Measurements from ENCODE around the gene NYNRIN.

Gene NYNRIN

DNA sequence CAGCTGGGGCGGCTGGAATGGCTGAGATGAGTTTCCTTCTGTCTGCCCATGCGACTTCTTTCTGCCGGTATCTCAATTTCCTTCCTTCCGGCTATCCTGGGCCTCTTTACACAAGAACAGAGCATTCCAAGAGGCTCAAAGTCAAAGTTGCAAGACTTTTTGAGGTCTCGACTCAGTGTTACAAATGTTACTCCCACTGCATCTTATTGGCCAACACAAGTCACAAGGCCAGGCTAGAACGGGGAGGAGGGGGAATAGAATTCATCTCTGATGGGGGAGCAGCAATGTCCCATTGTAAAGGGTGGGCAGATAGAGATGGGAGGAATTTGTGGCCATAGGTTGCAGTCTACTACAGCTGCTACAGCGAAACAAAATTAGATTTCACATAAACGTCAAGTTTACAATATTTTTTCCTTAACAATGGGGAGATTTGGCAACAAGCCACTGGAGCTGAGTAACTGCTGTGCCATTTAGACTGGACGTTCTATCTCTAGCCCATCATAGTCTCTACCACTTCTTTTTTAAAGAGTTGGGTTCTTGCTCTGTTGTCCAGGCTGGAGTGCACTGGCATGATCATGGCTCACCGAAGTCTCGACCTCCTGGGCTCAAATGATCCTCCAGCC lies 9.5 kb upstream of the NYNRIN start:
- Histone ChIP-seq H3K4me1 (ENCODE audit: control insufficient read depth in 5 of 5, insufficient read depth in 5 of 5, low read length in 5 of 5) (peaks cover 0 to 8% (median 0%) of the 10 kb centered on the region in 5 donors), H3K36me3 (ENCODE audit: control insufficient read depth in 5 of 5, insufficient read depth in 5 of 5, low read length in 5 of 5) (no peaks in the 10 kb centered on the region), H3K4me3 (ENCODE audit: low read depth in 1 of 5, low read length in 5 of 5) (no peak overlapping the region), H3K27me3 (ENCODE audit: control insufficient read depth in 5 of 5, insufficient read depth in 4 of 5, low read length in 5 of 5) (peaks cover 0 to 8% (median 4%) of the 10 kb centered on the region in 5 donors), H3K27ac (ENCODE audit: low read depth, low read length) (no peak overlapping the region), H3K9ac (ENCODE audit: low read length in 5 of 5) (no peak overlapping the region), H3K9me3 (ENCODE audit: control insufficient read depth in 5 of 5, low read length in 5 of 5) (no peaks in the 10 kb centered on the region)

DNA sequence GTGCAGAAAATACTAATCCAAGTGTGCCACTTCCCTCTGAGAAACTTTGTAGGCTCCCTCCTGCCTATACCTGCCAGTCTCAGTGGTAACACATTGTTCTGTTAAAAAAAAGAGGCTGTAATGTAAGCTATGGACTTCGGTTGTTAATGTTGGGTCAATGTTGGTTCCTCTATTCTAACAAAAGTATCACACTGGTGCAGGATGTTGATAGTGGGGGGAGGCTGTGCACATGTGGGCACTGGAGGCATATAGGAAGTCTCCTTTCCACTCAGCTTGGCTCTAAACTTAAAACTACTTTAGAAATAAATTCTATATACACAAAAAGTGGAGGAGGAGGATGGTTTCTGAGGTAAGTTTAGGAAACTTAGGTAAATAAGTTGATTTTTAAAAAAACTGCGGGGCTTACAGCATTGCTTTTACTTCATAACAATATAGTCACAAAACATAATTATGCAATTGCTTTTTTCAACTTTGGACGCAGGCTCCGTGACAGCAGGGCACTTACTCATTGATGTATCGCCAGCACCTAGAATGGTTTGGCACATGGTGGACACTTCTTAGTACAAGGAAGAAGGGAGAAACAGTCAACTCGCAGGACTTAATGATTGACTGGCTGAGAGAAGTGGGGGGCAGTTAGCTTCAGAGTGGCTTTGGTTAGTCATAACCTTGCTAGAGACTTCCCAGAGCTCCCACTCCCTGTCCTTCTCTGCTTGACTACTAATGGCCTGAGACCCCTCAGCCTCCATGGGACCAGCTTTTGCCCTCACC lies 7.9 kb upstream of the NYNRIN start:
- Histone ChIP-seq H3K9me3 (ENCODE audit: control insufficient read depth in 5 of 5, low read length in 5 of 5) (no peaks in the 10 kb centered on the region), H3K27ac (ENCODE audit: low read depth, low read length) (no peak overlapping the region), H3K4me3 (ENCODE audit: low read depth in 1 of 5, low read length in 5 of 5) (no peak overlapping the region), H3K9ac (ENCODE audit: low read length in 5 of 5) (no peak overlapping the region), H3K4me1 (ENCODE audit: control insufficient read depth in 5 of 5, insufficient read depth in 5 of 5, low read length in 5 of 5) (peaks cover 0 to 8% (median 0%) of the 10 kb centered on the region in 5 donors), H3K36me3 (ENCODE audit: control insufficient read depth in 5 of 5, insufficient read depth in 5 of 5, low read length in 5 of 5) (no peaks in the 10 kb centered on the region), H3K27me3 (ENCODE audit: control insufficient read depth in 5 of 5, insufficient read depth in 4 of 5, low read length in 5 of 5) (peaks cover 0 to 8% (median 4%) of the 10 kb centered on the region in 5 donors)

GRCh38 chr14:24392325-24393091 lies 6.3 kb upstream of the NYNRIN start:
- Histone ChIP-seq H3K9ac (ENCODE audit: low read length in 5 of 5) (no peak overlapping the region), H3K9me3 (ENCODE audit: control insufficient read depth in 5 of 5, low read length in 5 of 5) (no peaks in the 10 kb centered on the region), H3K27me3 (ENCODE audit: control insufficient read depth in 5 of 5, insufficient read depth in 4 of 5, low read length in 5 of 5) (peaks cover 0 to 8% (median 4%) of the 10 kb centered on the region in 5 donors), H3K36me3 (ENCODE audit: control insufficient read depth in 5 of 5, insufficient read depth in 5 of 5, low read length in 5 of 5) (no peaks in the 10 kb centered on the region), H3K4me3 (ENCODE audit: low read depth in 1 of 5, low read length in 5 of 5) (no peak overlapping the region), H3K4me1 (ENCODE audit: control insufficient read depth in 5 of 5, insufficient read depth in 5 of 5, low read length in 5 of 5) (peaks cover 0 to 8% (median 0%) of the 10 kb centered on the region in 5 donors), H3K27ac (ENCODE audit: low read depth, low read length) (no peak overlapping the region)

- Histone ChIP-seq H3K27ac (ENCODE audit: low read depth, low read length) (no peak overlapping the region), H3K4me1 (ENCODE audit: control insufficient read depth in 5 of 5, insufficient read depth in 5 of 5, low read length in 5 of 5) (peaks cover 0 to 13% (median 8%) of the 10 kb centered on the region in 5 donors), H3K4me3 (ENCODE audit: low read depth in 1 of 5, low read length in 5 of 5) (no peak overlapping the region), H3K27me3 (ENCODE audit: control insufficient read depth in 5 of 5, insufficient read depth in 4 of 5, low read length in 5 of 5) (peaks cover 0 to 8% (median 4%) of the 10 kb centered on the region in 5 donors), H3K9ac (ENCODE audit: low read length in 5 of 5) (no peak overlapping the region), H3K36me3 (ENCODE audit: control insufficient read depth in 5 of 5, insufficient read depth in 5 of 5, low read length in 5 of 5) (no peaks in the 10 kb centered on the region), H3K9me3 (ENCODE audit: control insufficient read depth in 5 of 5, low read length in 5 of 5) (no peaks in the 10 kb centered on the region)
Measured at GRCh38 chr14:24394275-24394674, 4.5 kb upstream of the NYNRIN start.

GRCh38 chr14:24395609-24396582 lies 2.9 kb upstream of the NYNRIN start:
- H3K27me3 ChIP-seq (ENCODE audit: control insufficient read depth in 5 of 5, insufficient read depth in 4 of 5, low read length in 5 of 5) = peaks cover 0 to 8% (median 4%) of the 10 kb centered on the region in 5 donors
- H3K4me3 ChIP-seq (ENCODE audit: low read depth in 1 of 5, low read length in 5 of 5) = no peak overlapping the region
- no peaks in the 10 kb centered on the region for H3K36me3 ChIP-seq (ENCODE audit: control insufficient read depth in 5 of 5, insufficient read depth in 5 of 5, low read length in 5 of 5)
- no peak overlapping the region for H3K9ac ChIP-seq (ENCODE audit: low read length in 5 of 5)
- H3K27ac ChIP-seq (ENCODE audit: low read depth, low read length) = no peak overlapping the region
- no peaks in the 10 kb centered on the region for H3K9me3 ChIP-seq (ENCODE audit: control insufficient read depth in 5 of 5, low read length in 5 of 5)
- H3K4me1 ChIP-seq (ENCODE audit: control insufficient read depth in 5 of 5, insufficient read depth in 5 of 5, low read length in 5 of 5) = peaks cover 1 to 28% (median 20%) of the 10 kb centered on the region in 5 donors

DNA sequence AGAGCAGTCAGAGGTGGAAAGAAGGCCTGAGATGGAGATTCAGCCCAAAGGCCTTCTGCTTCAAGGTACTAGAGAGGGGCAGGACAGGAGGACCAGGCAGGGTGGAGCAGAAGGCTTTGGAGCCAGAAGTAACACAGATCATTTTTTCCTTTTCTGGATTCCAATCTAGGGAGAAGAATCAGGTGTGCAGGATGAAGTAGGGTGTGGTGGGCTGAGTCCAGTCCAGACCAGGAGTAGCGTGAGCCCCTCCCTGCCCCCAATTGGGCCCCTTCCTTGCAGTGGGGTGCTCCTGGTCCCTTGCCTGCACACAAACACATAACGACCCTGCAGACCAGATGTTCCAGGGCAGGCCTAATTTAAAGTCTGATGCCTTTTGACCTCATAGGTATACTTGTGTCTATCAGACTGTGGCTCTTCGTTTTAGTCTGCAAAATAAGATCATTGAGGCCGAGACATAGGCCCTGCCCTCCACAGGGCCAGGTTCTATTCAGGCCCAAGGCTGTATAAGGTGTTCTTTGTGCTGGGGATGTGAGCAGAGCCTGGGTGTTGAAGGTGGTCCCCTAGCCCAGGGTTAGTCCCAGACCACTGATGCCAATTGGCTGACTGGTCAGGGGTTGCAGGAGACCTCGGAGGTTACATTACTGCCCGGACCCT lies 1.0 kb upstream of the NYNRIN start:
- Histone ChIP-seq H3K27ac (ENCODE audit: low read depth, low read length) (peak overlapping the region; percentile 23), H3K9ac (ENCODE audit: low read length in 5 of 5) (no peak overlapping the region), H3K4me3 (ENCODE audit: low read depth in 1 of 5, low read length in 5 of 5) (peak overlapping the region in 3 of 5 donors; percentile 42 to 74 (median 69))

GRCh38 chr14:24398293-24398652 lies 530 bp upstream of the NYNRIN start:
- Histone ChIP-seq H3K9ac (ENCODE audit: low read length in 5 of 5) (no peak overlapping the region), H3K36me3 (ENCODE audit: control insufficient read depth in 5 of 5, insufficient read depth in 5 of 5, low read length in 5 of 5) (no peaks in the 10 kb centered on the region), H3K27me3 (ENCODE audit: control insufficient read depth in 5 of 5, insufficient read depth in 4 of 5, low read length in 5 of 5) (no peaks in the 10 kb centered on the region), H3K4me1 (ENCODE audit: control insufficient read depth in 5 of 5, insufficient read depth in 5 of 5, low read length in 5 of 5) (peaks cover 1 to 51% (median 29%) of the 10 kb centered on the region in 5 donors), H3K27ac (ENCODE audit: low read depth, low read length) (peak overlapping the region; percentile 23), H3K9me3 (ENCODE audit: control insufficient read depth in 5 of 5, low read length in 5 of 5) (no peaks in the 10 kb centered on the region), H3K4me3 (ENCODE audit: low read depth in 1 of 5, low read length in 5 of 5) (peak overlapping the region in 3 of 5 donors; percentile 42 to 74 (median 69))

More for the DNA sequence above, 1.0 kb upstream of the NYNRIN start:
- Histone ChIP-seq H3K9me3 (ENCODE audit: control insufficient read depth in 5 of 5, low read length in 5 of 5) (no peaks in the 10 kb centered on the region), H3K36me3 (ENCODE audit: control insufficient read depth in 5 of 5, insufficient read depth in 5 of 5, low read length in 5 of 5) (no peaks in the 10 kb centered on the region), H3K27me3 (ENCODE audit: control insufficient read depth in 5 of 5, insufficient read depth in 4 of 5, low read length in 5 of 5) (peaks cover 0 to 1% (median 0%) of the 10 kb centered on the region in 5 donors), H3K4me1 (ENCODE audit: control insufficient read depth in 5 of 5, insufficient read depth in 5 of 5, low read length in 5 of 5) (peaks cover 1 to 46% (median 25%) of the 10 kb centered on the region in 5 donors)

DNA sequence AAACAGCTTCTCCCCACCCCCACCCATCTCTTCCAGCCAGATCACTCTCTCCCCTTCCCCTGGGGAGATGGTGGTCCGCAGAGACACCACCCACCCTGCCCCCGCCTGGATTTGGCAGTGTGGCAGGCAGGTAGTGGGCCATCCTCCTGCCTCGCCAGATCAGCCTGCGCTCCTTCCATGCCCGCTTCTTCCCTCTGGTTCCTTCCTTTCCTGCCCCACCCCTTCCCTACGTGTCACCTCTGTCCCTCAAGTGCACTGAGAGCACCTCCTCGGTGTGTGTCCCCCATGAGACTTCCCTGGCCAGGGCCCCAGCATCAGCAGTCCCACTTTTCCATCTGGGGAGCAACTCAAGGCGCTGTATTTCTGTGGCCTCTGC lies 632 bp downstream of the NYNRIN start:
- Histone ChIP-seq H3K36me3 (ENCODE audit: control insufficient read depth in 5 of 5, insufficient read depth in 5 of 5, low read length in 5 of 5) (no peaks in the 10 kb centered on the region), H3K4me1 (ENCODE audit: control insufficient read depth in 5 of 5, insufficient read depth in 5 of 5, low read length in 5 of 5) (peaks cover 1 to 59% (median 35%) of the 10 kb centered on the region in 5 donors), H3K9ac (ENCODE audit: low read length in 5 of 5) (peak overlapping the region in 3 of 5 donors; percentile 73 to 79 (median 74)), H3K4me3 (ENCODE audit: low read depth in 1 of 5, low read length in 5 of 5) (peak overlapping the region; percentile 61 to 80 (median 74)), H3K27ac (ENCODE audit: low read depth, low read length) (peak overlapping the region; percentile 58), H3K27me3 (ENCODE audit: control insufficient read depth in 5 of 5, insufficient read depth in 4 of 5, low read length in 5 of 5) (no peaks in the 10 kb centered on the region), H3K9me3 (ENCODE audit: control insufficient read depth in 5 of 5, low read length in 5 of 5) (no peaks in the 10 kb centered on the region)
